Spleen (tissue), 7 donors: ENCODE measurements around the gene MYO3B.

ENCODE experiments used
- POLR2A ChIP-seq, 3 donors: fragments of 450-650 bp; IDR thresholded peaks; one replicate each; pipeline ENCODE4 v1.5.1; 2017; ENCODE audit warnings: antibody characterized with exemption in 3 of 3, mild to moderate bottlenecking in 1 of 3
- POLR2AphosphoS5 ChIP-seq, 3 donors: sonication (generic); formaldehyde crosslinking; IDR thresholded peaks; one replicate each; pipeline ENCODE4 v1.5.1; 2017; ENCODE audit warnings: antibody characterized with exemption in 3 of 3
- TF ChIP-seq, protein P1 (sequence below), 11 experiments: fragments of 200-600 bp in 7 of 11; fragments of 450-650 bp in 4 of 11; sonication (generic) in 4 of 11; IDR thresholded peaks in 8 of 11; conservative IDR thresholded peaks in 3 of 11; 1 replicate in 7 of 11; 2 replicates in 4 of 11; pipeline versions ENCODE4 v1.4.0 to v1.8.0; 2016 to 2021; ENCODE audit warnings: antibody characterized with exemption in 11 of 11, inconsistent platforms in 4 of 11, mild to moderate bottlenecking in 1 of 11
- donor health status: DM: no; HTN: no; CAD: no; lungs with moderate emphysema.
- donor health status: DM: no; HTN: no; CAD: no.
- donor health status: DM: no; HTN: no; CAD: no.

DNA sequence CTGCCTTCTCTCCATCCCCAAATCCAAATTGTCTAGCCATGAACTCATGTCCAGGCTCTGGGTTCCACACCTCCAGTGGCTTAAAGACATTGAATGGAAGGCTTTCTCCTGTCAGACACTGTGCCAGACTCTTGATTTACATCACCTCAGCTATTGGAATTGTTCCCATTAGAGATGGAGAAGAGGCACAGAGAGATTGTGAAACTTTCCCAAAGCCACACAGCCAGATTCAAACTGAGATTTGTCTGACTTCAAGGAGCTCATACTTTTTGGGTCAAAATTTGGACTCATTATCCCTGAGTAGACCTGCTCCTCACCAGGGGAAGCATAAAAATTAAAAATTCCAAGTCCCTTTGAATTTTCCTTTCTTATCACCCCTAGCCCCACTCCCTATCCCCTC lies 18.9 kb upstream of the MYO3B start:
- TF ChIP-seq, protein P1, sequence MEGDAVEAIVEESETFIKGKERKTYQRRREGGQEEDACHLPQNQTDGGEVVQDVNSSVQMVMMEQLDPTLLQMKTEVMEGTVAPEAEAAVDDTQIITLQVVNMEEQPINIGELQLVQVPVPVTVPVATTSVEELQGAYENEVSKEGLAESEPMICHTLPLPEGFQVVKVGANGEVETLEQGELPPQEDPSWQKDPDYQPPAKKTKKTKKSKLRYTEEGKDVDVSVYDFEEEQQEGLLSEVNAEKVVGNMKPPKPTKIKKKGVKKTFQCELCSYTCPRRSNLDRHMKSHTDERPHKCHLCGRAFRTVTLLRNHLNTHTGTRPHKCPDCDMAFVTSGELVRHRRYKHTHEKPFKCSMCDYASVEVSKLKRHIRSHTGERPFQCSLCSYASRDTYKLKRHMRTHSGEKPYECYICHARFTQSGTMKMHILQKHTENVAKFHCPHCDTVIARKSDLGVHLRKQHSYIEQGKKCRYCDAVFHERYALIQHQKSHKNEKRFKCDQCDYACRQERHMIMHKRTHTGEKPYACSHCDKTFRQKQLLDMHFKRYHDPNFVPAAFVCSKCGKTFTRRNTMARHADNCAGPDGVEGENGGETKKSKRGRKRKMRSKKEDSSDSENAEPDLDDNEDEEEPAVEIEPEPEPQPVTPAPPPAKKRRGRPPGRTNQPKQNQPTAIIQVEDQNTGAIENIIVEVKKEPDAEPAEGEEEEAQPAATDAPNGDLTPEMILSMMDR (IDR thresholded peaks at IDR 0.05 in 8 of 11, conservative IDR thresholded peaks at IDR 0.05 in 3 of 11) = no peak
- TF ChIP-seq POLR2A (IDR thresholded peaks at IDR 0.05) (no peak), POLR2AphosphoS5 (IDR thresholded peaks at IDR 0.05) (no peak)
